H1 (cell line): ENCODE data around the gene SLC4A7.

Source experiments
- EP300 ChIP-seq, 2 experiments: IDR thresholded peaks; 1 replicate in 1 of 2; 2 replicates in 1 of 2; pipeline ENCODE4 v1.6.1; 2011 to 2012; ENCODE audit warnings: low read depth in 2 of 2, low read length in 2 of 2, mild to moderate bottlenecking in 2 of 2, borderline replicate concordance in 1 of 2, inconsistent platforms in 1 of 2, moderate library complexity in 1 of 2
- KDM5A ChIP-seq: fragments of 200-600 bp; IDR thresholded peaks from 2 replicates; pipeline ENCODE4 v1.7.1; 2012; ENCODE audit warnings: mild to moderate bottlenecking, low read length, inconsistent platforms, mixed read lengths
- TBP ChIP-seq: IDR thresholded peaks from 2 replicates; pipeline ENCODE4 v1.6.1; 2011; ENCODE audit warnings: low read depth, low read length, improper control_type of control experiment
- TF ChIP-seq, protein P1 (sequence below): IDR thresholded peaks from 2 replicates; pipeline ENCODE4 v1.6.1; 2011; ENCODE audit warnings: low read length, improper control_type of control experiment

DNA sequence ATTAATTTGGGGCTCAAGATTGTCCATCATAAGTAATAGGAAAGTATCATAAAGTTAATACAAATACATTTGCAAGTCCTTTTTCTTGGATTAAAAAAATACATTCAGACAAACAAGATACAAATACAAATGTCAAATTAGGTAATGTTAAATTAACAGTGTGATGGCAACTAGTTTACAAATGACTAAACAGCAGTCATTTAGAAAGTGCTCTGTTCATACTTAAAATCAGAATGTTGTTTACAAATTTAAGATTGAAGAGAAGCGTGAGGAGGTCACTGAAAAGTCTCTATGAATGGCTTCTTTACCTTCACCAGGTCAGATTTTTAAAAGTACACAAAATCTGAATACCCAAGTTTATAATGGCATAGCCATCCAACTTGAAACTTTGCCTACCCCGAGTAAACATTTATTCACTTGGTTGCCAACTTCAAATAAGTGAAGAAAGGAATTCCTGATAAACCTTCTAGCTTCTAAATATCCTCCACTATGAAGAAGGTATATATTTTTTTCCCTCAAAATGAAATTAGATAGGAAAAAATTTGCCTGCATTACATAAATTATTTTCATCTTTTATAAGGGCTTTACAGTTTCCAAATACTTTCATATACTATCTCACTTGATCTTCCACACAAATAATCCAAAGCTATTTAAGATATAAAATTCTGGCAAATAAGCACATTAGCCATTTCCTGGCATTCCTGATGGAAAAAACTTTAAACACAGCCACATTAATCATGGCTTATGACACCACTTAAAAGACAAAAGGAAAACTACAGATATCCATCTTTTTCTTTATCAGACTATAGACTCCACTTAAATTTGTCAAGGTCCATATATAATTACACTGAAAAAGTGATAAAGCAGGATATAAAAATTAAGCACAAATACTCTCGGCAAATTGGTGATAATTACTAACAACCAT, 103.5 kb downstream of the SLC4A7 start:
- no peak for TF ChIP-seq EP300 (IDR thresholded peaks at IDR 0.05; ENCODE audit: borderline replicate concordance in 1 of 2, low read depth in 2 of 2, low read length in 2 of 2)
- no peak for TF ChIP-seq KDM5A
- no peak for TF ChIP-seq TBP
- TF ChIP-seq, protein P1, sequence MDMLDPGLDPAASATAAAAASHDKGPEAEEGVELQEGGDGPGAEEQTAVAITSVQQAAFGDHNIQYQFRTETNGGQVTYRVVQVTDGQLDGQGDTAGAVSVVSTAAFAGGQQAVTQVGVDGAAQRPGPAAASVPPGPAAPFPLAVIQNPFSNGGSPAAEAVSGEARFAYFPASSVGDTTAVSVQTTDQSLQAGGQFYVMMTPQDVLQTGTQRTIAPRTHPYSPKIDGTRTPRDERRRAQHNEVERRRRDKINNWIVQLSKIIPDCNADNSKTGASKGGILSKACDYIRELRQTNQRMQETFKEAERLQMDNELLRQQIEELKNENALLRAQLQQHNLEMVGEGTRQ = no peak
